Myometrial cell (primary cell): ENCODE data around the gene OSTF1. TPM values are rescaled to one million over a fixed set of nuclear protein-coding genes. Genes with fewer than 3 reads are reported as not detected.

Experiments
- total RNA-seq: library from RNA; depleted of rRNA; stranded (reverse); fragments of >200 nt; gene quantifications from 2 replicates; pipeline ENCODE4 v1.2.3, GENCODE V29; 2015

The OSTF1 gene
- total RNA-seq = 42.4 and 47.9 TPM in 2 replicates

DNA sequence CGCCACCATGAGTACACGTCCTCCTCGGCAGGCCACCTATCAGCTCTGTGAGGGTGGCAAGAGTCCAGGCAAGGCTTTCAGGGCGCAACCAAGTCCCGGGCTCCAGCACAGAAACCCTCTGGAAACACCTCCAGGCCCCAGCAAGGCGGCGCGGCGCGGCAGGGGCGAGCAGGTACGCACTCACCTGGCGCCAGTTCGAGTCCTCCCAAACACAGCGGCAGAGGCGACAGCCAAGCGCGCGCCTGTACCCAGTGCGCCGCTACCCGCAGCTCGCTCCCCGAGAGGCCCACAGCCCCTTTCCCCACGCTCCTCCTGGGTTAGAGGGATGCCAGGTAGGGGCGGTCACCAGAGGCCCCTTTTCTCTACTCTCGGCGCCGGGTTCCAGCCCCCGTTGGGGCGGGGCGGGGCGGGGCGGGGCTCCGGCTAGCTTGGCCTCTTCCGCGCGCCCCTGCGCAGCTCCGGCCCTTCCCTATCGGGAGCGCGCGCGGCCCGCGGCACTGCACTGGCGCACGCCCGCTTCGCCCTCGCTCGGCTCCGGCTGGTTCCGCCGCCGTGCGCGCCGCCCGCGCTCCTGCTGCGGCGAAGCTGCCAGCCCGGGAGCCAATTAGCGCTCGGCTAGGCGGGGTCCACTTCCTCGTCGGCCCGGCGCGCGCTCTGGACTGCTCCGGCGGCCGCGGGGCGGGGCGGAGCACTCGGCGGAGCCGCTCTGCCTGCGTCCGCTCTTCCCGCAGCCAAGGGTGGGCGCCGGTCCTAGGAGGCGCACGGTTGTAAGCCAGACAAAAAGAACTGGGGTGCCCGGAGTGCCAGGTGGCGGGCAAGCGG, at the start of gene OSTF1, which contains the start of gene NMRK1:
Gene OSTF1 (plus strand): TSS at position 691 of the 822 bp plus-strand sequence. CDS start 179 bp downstream, outside the sequence.
Gene NMRK1 (minus strand): TSS at position 332 of the 822 bp plus-strand sequence. CDS start 5,040 bp downstream, outside the sequence.

Other genes starting within 250 kb of the OSTF1 start
- under 0.01 TPM in 1 of 2 replicates, not detected in the other for gene TRPM6, start 200.6 kb upstream of the OSTF1 start, total RNA-seq
- gene C9orf40, start 135.6 kb upstream of the OSTF1 start, total RNA-seq = 6.9 and 10.6 TPM in 2 replicates
- 19.1 and 33.7 TPM in 2 replicates for gene CARNMT1, start 60.2 kb upstream of the OSTF1 start, total RNA-seq
- 13.8 and 21.0 TPM in 2 replicates for gene NMRK1, start 359 bp upstream of the OSTF1 start, total RNA-seq